Stimulated activated CD8-positive, alpha-beta memory T cell treated with anti-CD3 and anti-CD28 coated beads, Interleukin-12 subunit alpha, Interleukin-12 subunit beta, amount 100 ng/mL, for 24 hours (primary cell): ENCODE results near the gene FAM204A.
A peak's percentile ranks its signal among the peaks of the same experiment; 100 is the strongest.

Source experiments
- DNase-seq: peaks from one replicate; pipeline ENCODE4 v3.0.0-alpha.2; 2020; ENCODE audit errors: extremely low read depth

The FAM204A gene

GRCh38 chr10:118341791-118342637 lies at the start of gene FAM204A:
Gene FAM204A (minus strand): TSS chr10:118342324. CDS start chr10:118336415, 5,909 bp downstream.
- peak; percentile 84 for DNase-seq

GRCh38 chr10:118383699-118384098 lies 41.6 kb upstream of the FAM204A start:
- no peak for DNase-seq

- no peak for DNase-seq
These were observed 41.1 kb upstream of the FAM204A start for GRCh38 chr10:118383063-118383689.

GRCh38 chr10:118374404-118374803 lies 32.3 kb upstream of the FAM204A start:
- DNase-seq, result no peak

GRCh38 chr10:118373786-118374185 lies 31.7 kb upstream of the FAM204A start:
- DNase-seq, result no peak

- no peak for DNase-seq
These were observed 28.4 kb upstream of the FAM204A start for GRCh38 chr10:118370499-118370898.

- DNase-seq, result no peak
These were observed 27.6 kb upstream of the FAM204A start for GRCh38 chr10:118369641-118370205.

- no peak for DNase-seq
These were observed 23.6 kb upstream of the FAM204A start for GRCh38 chr10:118365702-118366101.

- DNase-seq, result no peak
These were observed 20.0 kb upstream of the FAM204A start for GRCh38 chr10:118362103-118362502.

- DNase-seq, result no peak
These were observed 16.2 kb upstream of the FAM204A start for GRCh38 chr10:118358327-118358726.

GRCh38 chr10:118357841-118358240 lies 15.7 kb upstream of the FAM204A start:
- DNase-seq, result no peak

- DNase-seq, result no peak
These were observed 14.5 kb upstream of the FAM204A start for GRCh38 chr10:118356628-118357027.

- DNase-seq, result no peak
These were observed 13.1 kb upstream of the FAM204A start for GRCh38 chr10:118355234-118355633.

GRCh38 chr10:118349235-118349634 lies 7.1 kb upstream of the FAM204A start:
- no peak for DNase-seq

- DNase-seq, result no peak
These were observed 1.4 kb upstream of the FAM204A start for GRCh38 chr10:118343549-118343948.

- no peak for DNase-seq
These were observed 991 bp upstream of the FAM204A start for GRCh38 chr10:118343115-118343514.

GRCh38 chr10:118342638-118343020 lies 505 bp upstream of the FAM204A start:
- DNase-seq, result no peak

GRCh38 chr10:118340486-118340885 lies 1.6 kb downstream of the FAM204A start:
- DNase-seq, result no peak

- DNase-seq, result no peak
These were observed 3.0 kb downstream of the FAM204A start for GRCh38 chr10:118339111-118339510.

- DNase-seq, result no peak
These were observed 4.8 kb downstream of the FAM204A start for GRCh38 chr10:118337356-118337755.

- DNase-seq, result no peak
These were observed 8.3 kb downstream of the FAM204A start for GRCh38 chr10:118333871-118334270.

GRCh38 chr10:118332948-118333710 lies 9.0 kb downstream of the FAM204A start:
- no peak for DNase-seq
